ENCODE results near the gene TRPC4.

TRPC4 gene

GRCh38 chr13:37666036-37666435 is 203.5 kb downstream of the TRPC4 start:
- FAIRE-seq (no peak), DNase-seq (ENCODE audit: insufficient read length, low spot score) (no peak)

- FAIRE-seq (no peak), DNase-seq (ENCODE audit: insufficient read length, low spot score) (no peak)
Measured at GRCh38 chr13:37665420-37665819, 204.2 kb downstream of the TRPC4 start.

GRCh38 chr13:37663724-37664123 is 205.8 kb downstream of the TRPC4 start:
- no peak for DNase-seq (ENCODE audit: insufficient read length, low spot score)
- FAIRE-seq: no peak

GRCh38 chr13:37662624-37663023 is 206.9 kb downstream of the TRPC4 start:
- no peak for DNase-seq (ENCODE audit: insufficient read length, low spot score)
- FAIRE-seq: no peak

GRCh38 chr13:37657956-37658355 is 211.6 kb downstream of the TRPC4 start:
- DNase-seq (ENCODE audit: insufficient read length, low spot score) (no peak), FAIRE-seq (no peak)

- no peak for FAIRE-seq
- DNase-seq (ENCODE audit: insufficient read length, low spot score): no peak
Measured at GRCh38 chr13:37657134-37657533, 212.4 kb downstream of the TRPC4 start.

- FAIRE-seq: no peak
Measured at GRCh38 chr13:37656247-37656940, 213.2 kb downstream of the TRPC4 start.

GRCh38 chr13:37652596-37652995 is 217.0 kb downstream of the TRPC4 start:
- no peak for FAIRE-seq
- no peak for DNase-seq (ENCODE audit: insufficient read length, low spot score)

More at GRCh38 chr13:37656247-37656940, 213.2 kb downstream of the TRPC4 start:
- no peak for DNase-seq (ENCODE audit: insufficient read length, low spot score)

- FAIRE-seq (no peak), DNase-seq (ENCODE audit: insufficient read length, low spot score) (no peak)
Measured at GRCh38 chr13:37651891-37652290, 217.7 kb downstream of the TRPC4 start.

- DNase-seq (ENCODE audit: insufficient read length, low spot score) (no peak), FAIRE-seq (no peak)
Measured at GRCh38 chr13:37648609-37649008, 221.0 kb downstream of the TRPC4 start.

GRCh38 chr13:37647031-37647650 is 222.4 kb downstream of the TRPC4 start:
- no peak for DNase-seq (ENCODE audit: insufficient read length, low spot score)
- no peak for FAIRE-seq

- DNase-seq (ENCODE audit: insufficient read length, low spot score) (no peak), FAIRE-seq (no peak)
Measured at GRCh38 chr13:37646531-37646930, 223.0 kb downstream of the TRPC4 start.

- DNase-seq (ENCODE audit: insufficient read length, low spot score) (no peak), FAIRE-seq (no peak)
Measured at GRCh38 chr13:37645181-37645740, 224.3 kb downstream of the TRPC4 start.

GRCh38 chr13:37641391-37641790 is 228.2 kb downstream of the TRPC4 start:
- DNase-seq (ENCODE audit: insufficient read length, low spot score): no peak
- no peak for FAIRE-seq

GRCh38 chr13:37640499-37640898 is 229.1 kb downstream of the TRPC4 start:
- DNase-seq (ENCODE audit: insufficient read length, low spot score) (no peak), FAIRE-seq (no peak)

GRCh38 chr13:37636701-37637100 is 232.9 kb downstream of the TRPC4 start:
- FAIRE-seq: no peak
- DNase-seq (ENCODE audit: insufficient read length, low spot score): no peak

- FAIRE-seq: no peak
- DNase-seq (ENCODE audit: insufficient read length, low spot score): no peak
Measured at GRCh38 chr13:37632294-37632693, 237.3 kb downstream of the TRPC4 start.

- DNase-seq (ENCODE audit: insufficient read length, low spot score) (no peak), FAIRE-seq (no peak)
Measured at GRCh38 chr13:37627428-37627827, 242.1 kb downstream of the TRPC4 start.

- FAIRE-seq (no peak), DNase-seq (ENCODE audit: insufficient read length, low spot score) (no peak)
Measured at GRCh38 chr13:37621811-37622361, 247.7 kb downstream of the TRPC4 start.

- FAIRE-seq (no peak), DNase-seq (ENCODE audit: insufficient read length, low spot score) (no peak)
Measured at GRCh38 chr13:37618554-37618953, 251.0 kb downstream of the TRPC4 start.

- no peak for DNase-seq (ENCODE audit: insufficient read length, low spot score)
- no peak for FAIRE-seq
Measured at GRCh38 chr13:37617173-37617572, 252.4 kb downstream of the TRPC4 start.

- no peak for FAIRE-seq
Measured at GRCh38 chr13:37616131-37616530, 253.4 kb downstream of the TRPC4 start.

More at GRCh38 chr13:37616131-37616530, 253.4 kb downstream of the TRPC4 start:
- DNase-seq (ENCODE audit: insufficient read length, low spot score): no peak

All from GM19239 (cell line).